Panc1 (cell line): ENCODE data around the gene SH3PXD2B.

Experiments
- POLR2AphosphoS5 ChIP-seq: IDR thresholded peaks from 2 replicates; pipeline ENCODE4 v1.6.1; 2012; ENCODE audit warnings: mild to moderate bottlenecking, low read depth, low read length, moderate library complexity
- REST ChIP-seq, 2 experiments: IDR thresholded peaks; 2 replicates each; pipeline ENCODE4 v1.6.1; 2011 to 2012; ENCODE audit warnings: low read depth in 2 of 2, control low read depth in 1 of 2, low read length in 1 of 2, mild to moderate bottlenecking in 1 of 2, moderate library complexity in 1 of 2; ENCODE audit not compliant: insufficient read depth in 1 of 2
- TCF7L2 ChIP-seq: IDR thresholded peaks from 2 replicates; pipeline ENCODE4 v1.6.1; 2011; ENCODE audit warnings: mild to moderate bottlenecking, low read depth, low read length, inconsistent platforms
- TF ChIP-seq, protein P1 (sequence below): fragments of 450-650 bp; IDR thresholded peaks from 2 replicates; pipeline ENCODE4 v1.5.1; 2017; ENCODE audit warnings: mild to moderate bottlenecking

- no peak for TF ChIP-seq REST (IDR thresholded peaks at IDR 0.05; ENCODE audit: insufficient read depth in 1 of 2, low read depth in 2 of 2, low read length in 1 of 2)
- TF ChIP-seq TCF7L2: no peak
- TF ChIP-seq, protein P1, sequence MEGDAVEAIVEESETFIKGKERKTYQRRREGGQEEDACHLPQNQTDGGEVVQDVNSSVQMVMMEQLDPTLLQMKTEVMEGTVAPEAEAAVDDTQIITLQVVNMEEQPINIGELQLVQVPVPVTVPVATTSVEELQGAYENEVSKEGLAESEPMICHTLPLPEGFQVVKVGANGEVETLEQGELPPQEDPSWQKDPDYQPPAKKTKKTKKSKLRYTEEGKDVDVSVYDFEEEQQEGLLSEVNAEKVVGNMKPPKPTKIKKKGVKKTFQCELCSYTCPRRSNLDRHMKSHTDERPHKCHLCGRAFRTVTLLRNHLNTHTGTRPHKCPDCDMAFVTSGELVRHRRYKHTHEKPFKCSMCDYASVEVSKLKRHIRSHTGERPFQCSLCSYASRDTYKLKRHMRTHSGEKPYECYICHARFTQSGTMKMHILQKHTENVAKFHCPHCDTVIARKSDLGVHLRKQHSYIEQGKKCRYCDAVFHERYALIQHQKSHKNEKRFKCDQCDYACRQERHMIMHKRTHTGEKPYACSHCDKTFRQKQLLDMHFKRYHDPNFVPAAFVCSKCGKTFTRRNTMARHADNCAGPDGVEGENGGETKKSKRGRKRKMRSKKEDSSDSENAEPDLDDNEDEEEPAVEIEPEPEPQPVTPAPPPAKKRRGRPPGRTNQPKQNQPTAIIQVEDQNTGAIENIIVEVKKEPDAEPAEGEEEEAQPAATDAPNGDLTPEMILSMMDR: no peak
- no peak for TF ChIP-seq POLR2AphosphoS5
Measured at GRCh38 chr5:172399826-172400225, 54.5 kb downstream of the SH3PXD2B start.
